T-cell (primary cell): ENCODE measurements around the gene PCDH1. TPM values are rescaled to one million over a fixed set of nuclear protein-coding genes. Genes with fewer than 3 reads are reported as not detected.

Experiments
- ATAC-seq, 4 experiments: fragments of 200-7000 bp in 3 of 4; fragments of 150-1000 bp in 1 of 4; cut with Tn5 transposase; replicated peaks in 1 of 4; 1 replicate in 3 of 4; 2 replicates in 1 of 4; pipeline ENCODE4 v1.10.0; 2021; ENCODE audit warnings: moderate library complexity in 3 of 4, mild to moderate bottlenecking in 2 of 4, moderate number of reproducible peaks in 1 of 4
- CTCF ChIA-PET, 2 donors: fragments of 300-600 bp; sonication (Branson Sonifier 250); formaldehyde crosslinking; loops; one replicate each; lab custom pipeline; 2022; ENCODE audit warnings: antibody characterized with exemption in 2 of 2; lab: Charles Lee
- POLR2A ChIA-PET, 2 donors: fragments of 300-600 bp; sonication (Branson Sonifier 250); formaldehyde crosslinking; loops; one replicate each; lab custom pipeline; 2022; ENCODE audit warnings: antibody characterized with exemption in 2 of 2; lab: Charles Lee
- DNase-seq, 35 experiments: peaks; one replicate each; pipeline versions ENCODE4 v3.0.0 to v3.0.0-alpha.2; 2013 to 2023
- H3K27ac ChIP-seq: one replicate; pipeline ENCODE4 v1.5.1; 2013; ENCODE audit warnings: low read length
- H3K27me3 ChIP-seq, 2 experiments: replicated peaks in 1 of 2; 1 replicate in 1 of 2; 2 replicates in 1 of 2; pipeline versions ENCODE4 v1.6.1 to v1.7.0; 2013; ENCODE audit warnings: low read length in 1 of 2, mixed read lengths in 1 of 2; ENCODE audit not compliant: control insufficient read depth in 2 of 2, insufficient read depth in 2 of 2; ENCODE audit errors: extremely low read depth in 1 of 2
- H3K36me3 ChIP-seq, 2 donors: 1 replicate in 1 of 2; 2 replicates in 1 of 2; pipeline versions ENCODE4 v1.6.1 to v1.7.0; 2013; ENCODE audit warnings: low read length in 1 of 2; ENCODE audit not compliant: control insufficient read depth in 2 of 2, insufficient read depth in 1 of 2; ENCODE audit errors: extremely low read depth in 1 of 2
- H3K4me1 ChIP-seq, 2 experiments: 1 replicate in 1 of 2; 2 replicates in 1 of 2; pipeline versions ENCODE4 v1.6.1 to v1.7.0; 2013; ENCODE audit warnings: low read length in 2 of 2, mixed read lengths in 1 of 2; ENCODE audit not compliant: insufficient read depth in 2 of 2, control insufficient read depth in 1 of 2; ENCODE audit errors: extremely low read depth in 1 of 2
- H3K4me3 ChIP-seq, 2 donors: 1 replicate in 1 of 2; 2 replicates in 1 of 2; pipeline versions ENCODE4 v1.5.1 to v1.7.0; 2013; ENCODE audit warnings: mild to moderate bottlenecking in 2 of 2, low read length in 1 of 2, moderate library complexity in 1 of 2; ENCODE audit not compliant: control insufficient read depth in 1 of 2; ENCODE audit errors: extremely low read depth in 1 of 2
- H3K9me3 ChIP-seq: 2 replicates; pipeline ENCODE4 v1.7.0; 2013
- H3K27ac Mint-ChIP-seq, 2 donors: one replicate each; pipeline ENCODE4 v1.8.0; 2020 to 2021; ENCODE audit warnings: mild to moderate bottlenecking in 2 of 2, mixed read lengths in 2 of 2
- H3K27me3 Mint-ChIP-seq, 2 donors: one replicate each; pipeline ENCODE4 v1.8.0; 2021 to 2022; ENCODE audit warnings: mixed read lengths in 2 of 2
- H3K36me3 Mint-ChIP-seq: one replicate; pipeline ENCODE4 v1.8.0; 2021; ENCODE audit warnings: mixed read lengths
- H3K4me1 Mint-ChIP-seq, 3 donors: one replicate each; pipeline ENCODE4 v1.8.0; 2020 to 2022; ENCODE audit warnings: mixed read lengths in 3 of 3, mild to moderate bottlenecking in 1 of 3
- H3K4me3 Mint-ChIP-seq, 3 donors: one replicate each; pipeline ENCODE4 v1.8.0; 2020 to 2022; ENCODE audit warnings: mild to moderate bottlenecking in 3 of 3, mixed read lengths in 3 of 3, moderate library complexity in 3 of 3
- H3K9me3 Mint-ChIP-seq, 3 donors: one replicate each; pipeline ENCODE4 v1.8.0; 2020 to 2022; ENCODE audit warnings: mixed read lengths in 3 of 3
- WGBS: methylation state at CpG from one replicate; pipeline ENCODE4 v1.1.5; 2013; ENCODE audit warnings: missing lambda C conversion rate; ENCODE audit not compliant: insufficient coverage; 5-methylcytosine and 5-hydroxymethylcytosine counted together
- total RNA-seq, 35 experiments: library from RNA in 6 of 35; stranded (reverse) in 6 of 35; fragments of 120-200 nt in 1 of 35; gene quantifications; one replicate each; pipeline versions ENCODE4 v1.2.1 to v1.2.4 and lab custom pipeline; 2013 to 2026

The PCDH1 gene
- total RNA-seq, 5 donors from 2014 or later (not counting 1 experiment from before 2014, with no cell fraction given): 0.23 to 3.0 (median 0.82) TPM

- no peak for DNase-seq
- no peaks in the 10 kb centered on the region for H3K36me3 Mint-ChIP-seq
- no peak for ATAC-seq
- H3K27ac Mint-ChIP-seq: no peak overlapping the region
- no peaks in the 10 kb centered on the region for H3K9me3 ChIP-seq
- H3K27me3 Mint-ChIP-seq: peaks cover 13 to 15% of the 10 kb centered on the region in 2 donors
- H3K9me3 Mint-ChIP-seq: no peaks in the 10 kb centered on the region
- H3K36me3 ChIP-seq: no peaks in the 10 kb centered on the region
- no peak overlapping the region for H3K4me3 ChIP-seq
- no peak overlapping the region for H3K27ac ChIP-seq
- H3K27me3 ChIP-seq: peaks cover 0 to 19% of the 10 kb centered on the region in 2 experiments
- H3K4me3 Mint-ChIP-seq: no peak overlapping the region
- ChIA-PET POLR2A (interaction anchor here in 1 of 2 donors (0.7 kb wide), 1 partner anchor 9 kb away, joined by 17 read pairs; no protein-coding TSS in a partner anchor), CTCF (interaction anchor here (0.7 to 1.1 kb wide), 2 partner anchors 27 to 28 kb away, joined by 3 to 4 read pairs; no protein-coding TSS in a partner anchor)
- no peaks in the 10 kb centered on the region for H3K4me1 Mint-ChIP-seq
- H3K4me1 ChIP-seq: no peaks in the 10 kb centered on the region
- no CpG with 5 or more reads among the region's 1 CpG for WGBS
Observed at GRCh38 chr5:141906517-141906916, 28.3 kb upstream of the PCDH1 start.

DNA sequence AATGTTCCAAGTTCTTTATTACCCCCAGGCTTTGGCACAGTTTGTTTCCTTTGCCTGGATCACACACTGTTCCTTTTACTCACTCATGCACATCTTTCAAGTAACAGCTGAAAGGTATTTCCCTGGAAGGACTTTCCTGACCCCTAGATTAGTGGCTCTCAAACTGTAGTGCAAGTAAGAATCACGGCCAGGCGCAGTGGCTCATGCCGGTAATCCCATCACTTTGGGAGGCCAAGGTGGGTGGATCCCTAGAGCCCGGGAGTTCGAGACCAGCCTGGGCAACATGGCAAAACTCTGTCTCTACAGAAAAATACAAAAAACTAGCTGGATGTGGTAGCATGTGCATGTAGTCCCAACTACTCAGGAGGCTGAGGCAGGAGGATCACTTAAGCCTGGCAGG, 26.3 kb upstream of the PCDH1 start:
- ChIA-PET CTCF (no interaction called here), POLR2A (no interaction called here)
- H3K4me3 ChIP-seq: no peak overlapping the region
- WGBS: 87% methylated on average over 3 of the region's 5 CpGs
- no peak for ATAC-seq
- Mint-ChIP-seq H3K27me3 (peaks cover 15 to 19% of the 10 kb centered on the region in 2 donors), H3K36me3 (no peaks in the 10 kb centered on the region), H3K27ac (no peak overlapping the region), H3K4me1 (no peaks in the 10 kb centered on the region), H3K4me3 (no peak overlapping the region), H3K9me3 (no peaks in the 10 kb centered on the region)
- H3K27me3 ChIP-seq: peaks cover 0 to 17% of the 10 kb centered on the region in 2 experiments
- H3K36me3 ChIP-seq: no peaks in the 10 kb centered on the region
- DNase-seq: no peak
- H3K4me1 ChIP-seq: no peaks in the 10 kb centered on the region
- H3K27ac ChIP-seq: no peak overlapping the region
- H3K9me3 ChIP-seq: no peaks in the 10 kb centered on the region

DNA sequence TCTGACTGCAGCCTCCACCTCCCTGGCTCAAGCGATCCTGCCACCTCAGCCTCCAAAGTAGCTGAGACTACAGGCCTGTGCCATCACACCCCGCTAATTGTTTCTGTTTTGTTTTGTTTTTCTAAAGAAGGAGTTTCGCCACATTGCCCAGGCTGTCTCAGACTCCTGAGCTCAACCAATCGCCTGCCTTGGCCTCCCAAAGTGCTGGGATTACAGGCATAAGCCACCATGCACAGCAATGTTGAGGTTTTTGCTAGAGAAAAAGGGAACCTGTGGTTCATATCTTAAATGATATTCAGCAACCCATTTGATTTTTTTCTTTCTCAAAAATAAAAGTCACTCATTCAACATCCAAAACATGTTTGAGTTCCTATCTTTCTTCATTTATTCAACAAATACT, 25.1 kb upstream of the PCDH1 start:
- ChIA-PET CTCF (no interaction called here), POLR2A (interaction anchor here in 1 of 2 donors (0.6 kb wide), 1 partner anchor 217 kb away, joined by 3 read pairs; no protein-coding TSS in a partner anchor)
- peaks cover 0 to 17% of the 10 kb centered on the region in 2 experiments for H3K27me3 ChIP-seq
- H3K4me3 ChIP-seq: no peak overlapping the region
- Mint-ChIP-seq H3K4me3 (no peak overlapping the region), H3K4me1 (no peaks in the 10 kb centered on the region), H3K27ac (no peak overlapping the region), H3K36me3 (no peaks in the 10 kb centered on the region), H3K27me3 (peaks cover 19 to 21% of the 10 kb centered on the region in 2 donors), H3K9me3 (no peaks in the 10 kb centered on the region)
- no peaks in the 10 kb centered on the region for H3K4me1 ChIP-seq
- no CpG with 5 or more reads among the region's 4 CpGs for WGBS
- no peaks in the 10 kb centered on the region for H3K36me3 ChIP-seq
- no peaks in the 10 kb centered on the region for H3K9me3 ChIP-seq
- DNase-seq: no peak
- no peak for ATAC-seq
- no peak overlapping the region for H3K27ac ChIP-seq

GRCh38 chr5:141902015-141902814, 24.0 kb upstream of the PCDH1 start:
- H3K27ac Mint-ChIP-seq: no peak overlapping the region
- 77% methylated on average over 3 of the region's 5 CpGs for WGBS
- no peaks in the 10 kb centered on the region for H3K4me1 ChIP-seq
- H3K36me3 ChIP-seq: no peaks in the 10 kb centered on the region
- H3K27me3 Mint-ChIP-seq: peaks cover 19 to 21% of the 10 kb centered on the region in 2 donors
- H3K4me3 ChIP-seq: no peak overlapping the region
- no peak overlapping the region for H3K4me3 Mint-ChIP-seq
- ChIA-PET POLR2A (no interaction called here), CTCF (no interaction called here)
- H3K4me1 Mint-ChIP-seq: no peaks in the 10 kb centered on the region
- H3K9me3 Mint-ChIP-seq: no peaks in the 10 kb centered on the region
- DNase-seq (no peak), ATAC-seq (no peak)
- H3K9me3 ChIP-seq: no peaks in the 10 kb centered on the region
- H3K27ac ChIP-seq: no peak overlapping the region
- H3K27me3 ChIP-seq: peaks cover 0 to 17% of the 10 kb centered on the region in 2 experiments
- H3K36me3 Mint-ChIP-seq: no peaks in the 10 kb centered on the region

DNA sequence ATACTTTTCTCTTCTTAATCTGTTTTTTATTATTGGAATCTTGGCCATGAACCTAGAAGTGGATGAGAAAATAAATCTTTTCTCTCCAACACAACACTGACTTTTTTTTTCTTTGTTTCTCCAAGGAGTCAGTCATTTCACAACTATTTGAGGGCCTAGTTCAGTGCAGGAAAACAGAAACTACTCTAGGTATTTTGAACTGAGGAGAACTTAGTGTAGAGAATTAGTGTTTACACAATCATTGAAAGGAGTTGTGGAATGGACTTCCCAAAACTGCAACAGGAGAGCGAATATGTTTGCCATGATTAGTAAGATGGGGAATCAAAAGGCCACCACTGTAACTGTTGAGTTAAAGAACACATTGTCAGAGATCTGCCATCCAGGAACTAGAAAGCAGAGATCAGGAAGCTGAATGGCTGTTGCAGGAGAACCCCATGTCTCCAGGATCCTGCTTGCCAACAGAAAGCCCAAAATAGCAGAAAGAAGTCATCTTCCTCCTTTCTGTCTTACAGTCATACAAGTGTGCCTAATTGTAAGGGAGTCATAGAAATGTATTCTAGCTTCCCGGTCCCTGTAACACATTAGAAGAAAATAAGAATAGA, 20.3 kb upstream of the PCDH1 start:
- Mint-ChIP-seq H3K36me3 (no peaks in the 10 kb centered on the region), H3K27ac (no peak overlapping the region), H3K4me1 (no peaks in the 10 kb centered on the region), H3K27me3 (peaks cover 21 to 22% of the 10 kb centered on the region in 2 donors), H3K4me3 (no peak overlapping the region), H3K9me3 (no peaks in the 10 kb centered on the region)
- no peak overlapping the region for H3K4me3 ChIP-seq
- no peaks in the 10 kb centered on the region for H3K9me3 ChIP-seq
- H3K27me3 ChIP-seq: peaks cover 0 to 15% of the 10 kb centered on the region in 2 experiments
- ATAC-seq (no peak), DNase-seq (no peak)
- CTCF ChIA-PET: no interaction called here
- H3K4me1 ChIP-seq: no peaks in the 10 kb centered on the region
- 100% methylated on average over 1 of the region's 2 CpGs for WGBS
- no peak overlapping the region for H3K27ac ChIP-seq
- POLR2A ChIA-PET: no interaction called here
- no peaks in the 10 kb centered on the region for H3K36me3 ChIP-seq

- 100% methylated on average over 3 of the region's 4 CpGs for WGBS
Observed at GRCh38 chr5:141897425-141897824, 19.2 kb upstream of the PCDH1 start.

More at GRCh38 chr5:141897425-141897824, 19.2 kb upstream of the PCDH1 start:
- no peaks in the 10 kb centered on the region for H3K36me3 Mint-ChIP-seq
- no peaks in the 10 kb centered on the region for H3K4me1 ChIP-seq
- no peaks in the 10 kb centered on the region for H3K36me3 ChIP-seq
- no peak overlapping the region for H3K4me3 Mint-ChIP-seq
- DNase-seq (no peak), ATAC-seq (no peak)
- H3K27ac ChIP-seq: no peak overlapping the region
- no peaks in the 10 kb centered on the region for H3K4me1 Mint-ChIP-seq
- POLR2A ChIA-PET: no interaction called here
- no peak overlapping the region for H3K27ac Mint-ChIP-seq
- peaks cover 0 to 10% of the 10 kb centered on the region in 2 experiments for H3K27me3 ChIP-seq
- H3K4me3 ChIP-seq: no peak overlapping the region
- H3K9me3 Mint-ChIP-seq: no peaks in the 10 kb centered on the region
- H3K9me3 ChIP-seq: no peaks in the 10 kb centered on the region
- H3K27me3 Mint-ChIP-seq: peaks cover 15 to 17% of the 10 kb centered on the region in 2 donors
- CTCF ChIA-PET: no interaction called here
